Measurements from ENCODE around the gene MANSC1.

The MANSC1 gene

GRCh38 chr12:12305568-12306300, 44.3 kb downstream of the MANSC1 start:
- no peak for TF ChIP-seq CTCF (IDR thresholded peaks at IDR 0.05)
- no peaks in the 10 kb centered on the region for H3K9me3 ChIP-seq
- no peaks in the 10 kb centered on the region for H3K36me3 ChIP-seq
- no peaks in the 10 kb centered on the region for H3K27me3 ChIP-seq
- no peak overlapping the region for H3K27ac ChIP-seq
- H3K4me3 ChIP-seq (ENCODE audit: low read depth in 1 of 2, low read length in 1 of 2): no peak overlapping the region
- no peaks in the 10 kb centered on the region for H3K4me1 ChIP-seq (ENCODE audit: control insufficient read depth in 1 of 2, insufficient read depth in 1 of 2, low read depth in 1 of 2, low read length in 1 of 2)

- no peaks in the 10 kb centered on the region for H3K36me3 ChIP-seq
- no peak for TF ChIP-seq CTCF (IDR thresholded peaks at IDR 0.05)
- H3K4me3 ChIP-seq (ENCODE audit: low read depth in 1 of 2, low read length in 1 of 2): no peak overlapping the region
Observed at GRCh38 chr12:12302976-12303375, 47.1 kb downstream of the MANSC1 start.

GRCh38 chr12:12301122-12301521, 48.9 kb downstream of the MANSC1 start:
- Histone ChIP-seq H3K27me3 (peaks cover 4% of the 10 kb centered on the region), H3K27ac (no peak overlapping the region), H3K4me1 (ENCODE audit: control insufficient read depth in 1 of 2, insufficient read depth in 1 of 2, low read depth in 1 of 2, low read length in 1 of 2) (no peaks in the 10 kb centered on the region), H3K36me3 (no peaks in the 10 kb centered on the region), H3K9me3 (no peaks in the 10 kb centered on the region), H3K4me3 (ENCODE audit: low read depth in 1 of 2, low read length in 1 of 2) (no peak overlapping the region)
- no peak for TF ChIP-seq CTCF (IDR thresholded peaks at IDR 0.05)

More at GRCh38 chr12:12302976-12303375, 47.1 kb downstream of the MANSC1 start:
- H3K4me1 ChIP-seq (ENCODE audit: control insufficient read depth in 1 of 2, insufficient read depth in 1 of 2, low read depth in 1 of 2, low read length in 1 of 2): no peaks in the 10 kb centered on the region
- no peaks in the 10 kb centered on the region for H3K9me3 ChIP-seq
- no peak overlapping the region for H3K27ac ChIP-seq
- H3K27me3 ChIP-seq: no peaks in the 10 kb centered on the region

GRCh38 chr12:12297201-12297830, 52.7 kb downstream of the MANSC1 start:
- Histone ChIP-seq H3K9me3 (no peaks in the 10 kb centered on the region), H3K36me3 (no peaks in the 10 kb centered on the region), H3K27ac (no peak overlapping the region), H3K4me3 (ENCODE audit: low read depth in 1 of 2, low read length in 1 of 2) (no peak overlapping the region), H3K27me3 (peaks cover 4% of the 10 kb centered on the region), H3K4me1 (ENCODE audit: control insufficient read depth in 1 of 2, insufficient read depth in 1 of 2, low read depth in 1 of 2, low read length in 1 of 2) (no peaks in the 10 kb centered on the region)
- no peak for TF ChIP-seq CTCF (IDR thresholded peaks at IDR 0.05)

- H3K4me1 ChIP-seq (ENCODE audit: control insufficient read depth in 1 of 2, insufficient read depth in 1 of 2, low read depth in 1 of 2, low read length in 1 of 2): no peaks in the 10 kb centered on the region
- H3K9me3 ChIP-seq: no peaks in the 10 kb centered on the region
- no peak overlapping the region for H3K4me3 ChIP-seq (ENCODE audit: low read depth in 1 of 2, low read length in 1 of 2)
- H3K27me3 ChIP-seq: peaks cover 4% of the 10 kb centered on the region
- H3K27ac ChIP-seq: no peak overlapping the region
- no peak for TF ChIP-seq CTCF (IDR thresholded peaks at IDR 0.05)
- H3K36me3 ChIP-seq: no peaks in the 10 kb centered on the region
Observed at GRCh38 chr12:12294215-12295005, 55.6 kb downstream of the MANSC1 start.
